IMR-90 (cell line): ENCODE data around the gene LEMD1. TPM values are rescaled to one million over a fixed set of nuclear protein-coding genes. Genes with fewer than 3 reads are reported as not detected.

Experiments used
- ATAC-seq: fragments of 200-7000 bp; cut with Tn5 transposase; 2 replicates; pipeline ENCODE4 v1.9.1; 2020; ENCODE audit warnings: low read depth, mild to moderate bottlenecking, moderate library complexity
- BruUV-seq: library from RNA; stranded (reverse); fragments of 400-500 nt; replicated peaks from 2 replicates; lab custom pipeline; 2021; lab: Mats Ljungman, UMichigan
- CTCF ChIA-PET: fragments of 300-600 bp; formaldehyde crosslinking; extraction: SDS; loops from one replicate; lab custom pipeline; 2021; ENCODE audit warnings: antibody characterized with exemption; lab: Yijun Ruan, JAX
- POLR2A ChIA-PET: fragments of 300-600 bp; sonication (Branson Sonifier 250); formaldehyde crosslinking; loops from one replicate; lab custom pipeline; 2022; ENCODE audit warnings: antibody characterized with exemption; ENCODE audit not compliant: unreplicated experiment; lab: Charles Lee
- DNase-seq: peaks from one replicate; pipeline ENCODE4 v3.0.0; 2013
- H2AFZ ChIP-seq: replicated peaks from 2 replicates; pipeline ENCODE3; 2013; ENCODE audit warnings: low read length, mild to moderate bottlenecking; ENCODE audit not compliant: poor library complexity
- H2AK5ac ChIP-seq: 2 replicates; pipeline ENCODE4 v1.6.1; 2013; ENCODE audit warnings: low read depth, low read length, inconsistent platforms
- H2AK9ac ChIP-seq: replicated peaks from 2 replicates; pipeline ENCODE3; 2013; ENCODE audit warnings: mild to moderate bottlenecking, low read depth, low read length, moderate library complexity; ENCODE audit not compliant: poor library complexity
- H2BK120ac ChIP-seq: 2 replicates; pipeline ENCODE4 v1.6.1; 2013; ENCODE audit warnings: low read depth, low read length, inconsistent platforms
- H2BK15ac ChIP-seq: 3 replicates; pipeline ENCODE4 v1.6.1; 2013; ENCODE audit warnings: low read depth, low read length, inconsistent platforms
- H2BK20ac ChIP-seq: 2 replicates; pipeline ENCODE4 v1.6.1; 2013; ENCODE audit warnings: low read depth, mild to moderate bottlenecking, inconsistent platforms, low read length, moderate library complexity
- H2BK5ac ChIP-seq: 2 replicates; pipeline ENCODE4 v1.6.1; 2013; ENCODE audit warnings: mild to moderate bottlenecking, low read depth, low read length, inconsistent platforms; ENCODE audit not compliant: poor library complexity, severe bottlenecking
- H3K14ac ChIP-seq: replicated peaks from 2 replicates; pipeline ENCODE4 v1.6.1; 2013; ENCODE audit warnings: low read depth, low read length, inconsistent platforms
- H3K18ac ChIP-seq: 2 replicates; pipeline ENCODE4 v1.6.1; 2013; ENCODE audit warnings: low read depth, low read length, control low read depth
- H3K23ac ChIP-seq: 2 replicates; pipeline ENCODE4 v1.6.1; 2013; ENCODE audit warnings: low read depth, low read length, inconsistent platforms
- H3K27ac ChIP-seq: 2 replicates; pipeline ENCODE4 v1.5.1; 2013; ENCODE audit warnings: mild to moderate bottlenecking, control low read depth, low read length; ENCODE audit not compliant: insufficient read depth
- H3K27me3 ChIP-seq: 2 replicates; pipeline ENCODE4 v1.6.1; 2013; ENCODE audit warnings: low read length; ENCODE audit not compliant: control insufficient read depth, insufficient read depth
- H3K36me3 ChIP-seq: 2 replicates; pipeline ENCODE4 v1.6.1; 2013; ENCODE audit warnings: low read length, mixed read lengths; ENCODE audit not compliant: control insufficient read depth, insufficient read depth
- H3K4ac ChIP-seq: 2 replicates; pipeline ENCODE4 v1.6.1; 2013; ENCODE audit warnings: low read depth, low read length, inconsistent platforms
- H3K4me1 ChIP-seq: 2 replicates; pipeline ENCODE4 v1.6.1; 2013; ENCODE audit warnings: low read length, mixed read lengths; ENCODE audit not compliant: control insufficient read depth, insufficient read depth
- H3K4me2 ChIP-seq: 2 replicates; pipeline ENCODE4 v1.6.1; 2013; ENCODE audit warnings: low read depth, mild to moderate bottlenecking, control low read depth, low read length, moderate library complexity
- H3K4me3 ChIP-seq: 2 replicates; pipeline ENCODE4 v1.5.1; 2013; ENCODE audit warnings: low read depth, mild to moderate bottlenecking, control low read depth, low read length, moderate library complexity; ENCODE audit not compliant: insufficient read depth
- H3K56ac ChIP-seq: 2 replicates; pipeline ENCODE4 v1.6.1; 2013; ENCODE audit warnings: low read length, inconsistent platforms; ENCODE audit not compliant: insufficient read depth; ENCODE audit errors: extremely low read depth
- H3K79me1 ChIP-seq, 2 experiments: 2 replicates each; pipeline ENCODE4 v1.6.1; 2013; ENCODE audit warnings: low read length in 2 of 2, inconsistent platforms in 1 of 2, low read depth in 1 of 2
- H3K9ac ChIP-seq: 2 replicates; pipeline ENCODE4 v1.6.1; 2013; ENCODE audit warnings: low read depth, low read length, control low read depth
- H3K9me1 ChIP-seq: 2 replicates; pipeline ENCODE4 v1.6.1; 2013; ENCODE audit warnings: low read length, inconsistent platforms; ENCODE audit not compliant: insufficient read depth
- H3K9me3 ChIP-seq: 2 replicates; pipeline ENCODE4 v1.6.1; 2013; ENCODE audit warnings: low read length; ENCODE audit not compliant: control insufficient read depth, insufficient read depth
- H4K20me1 ChIP-seq: 2 replicates; pipeline ENCODE4 v1.6.1; 2013; ENCODE audit warnings: low read length, inconsistent platforms; ENCODE audit not compliant: insufficient read depth
- H4K5ac ChIP-seq: 2 replicates; pipeline ENCODE4 v1.6.1; 2013; ENCODE audit warnings: mild to moderate bottlenecking, low read depth, low read length, control low read depth
- H4K8ac ChIP-seq, 2 experiments: 2 replicates each; pipeline ENCODE4 v1.6.1; 2013; ENCODE audit warnings: low read depth in 2 of 2, low read length in 2 of 2, control low read depth in 1 of 2, inconsistent platforms in 1 of 2
- H4K91ac ChIP-seq: 2 replicates; pipeline ENCODE4 v1.6.1; 2013; ENCODE audit warnings: low read depth, low read length, inconsistent platforms; ENCODE audit not compliant: insufficient read depth
- CEBPB ChIP-seq: IDR thresholded peaks from 2 replicates; pipeline ENCODE4 v1.6.1; 2012; ENCODE audit warnings: low read depth, low read length, improper control_type of control experiment
- ELK1 ChIP-seq: fragments of 150-350 bp; IDR thresholded peaks from 2 replicates; pipeline ENCODE4 v1.6.1; 2016; ENCODE audit warnings: low read depth, mild to moderate bottlenecking, low read length, moderate library complexity, borderline replicate concordance
- MAZ ChIP-seq: IDR thresholded peaks from 2 replicates; pipeline ENCODE4 v1.6.1; 2012; ENCODE audit warnings: low read depth, mild to moderate bottlenecking, low read length, improper control_type of control experiment, moderate library complexity, borderline replicate concordance
- NFE2L2 ChIP-seq: fragments of 150-350 bp; IDR thresholded peaks from 2 replicates; pipeline ENCODE4 v1.6.1; 2016; ENCODE audit warnings: low read depth, mild to moderate bottlenecking, low read length
- SMC3 ChIP-seq: fragments of 150-350 bp; IDR thresholded peaks from 2 replicates; pipeline ENCODE4 v1.6.1; 2016; ENCODE audit warnings: low read depth, mild to moderate bottlenecking, antibody characterized with exemption, low read length, moderate library complexity
- USF2 ChIP-seq: fragments of 150-350 bp; IDR thresholded peaks from 2 replicates; pipeline ENCODE4 v1.6.1; 2017; ENCODE audit warnings: mild to moderate bottlenecking, antibody characterized with exemption, low read length, low read depth
- WGBS, 2 experiments: methylation state at CpG; one replicate each; pipeline versions ENCODE4 v1.1.5 to v1.1.7; 2013; ENCODE audit warnings: missing lambda C conversion rate in 2 of 2; ENCODE audit not compliant: insufficient read length in 1 of 2; ENCODE audit errors: extremely low coverage in 2 of 2; 5-methylcytosine and 5-hydroxymethylcytosine counted together
- dilution Hi-C: fragments of 300-500 bp; cut with HindIII; formaldehyde crosslinking; loops from one replicate; pipeline ENCODE4 v1.14.3; 2018; ENCODE audit warnings: low sequenced_read_pairs; ENCODE audit not compliant: unreplicated experiment
- in situ Hi-C: fragments of 300-500 bp; cut with MboI; formaldehyde crosslinking; loops from 3 replicates; pipeline ENCODE4 v1.14.3; 2019; ENCODE audit warnings: low sequenced_read_pairs, inconsistent platforms, mixed read lengths
- intact Hi-C: fragments of 100-400 bp; cut with micrococcal nuclease; formaldehyde crosslinking; loops from 2 replicates; pipeline ENCODE4 v1.10.0; 2022
- polyA plus RNA-seq, 3 experiments: library from polyadenylated mRNA; depleted of rRNA; stranded (reverse); fragments of >200 nt; gene quantifications; 2 replicates each; pipeline ENCODE4 v1.2.3, GENCODE V29; 2012; ENCODE audit warnings: low replicate concordance in 1 of 3
- total RNA-seq: library from RNA; depleted of rRNA; stranded (reverse); fragments of >200 nt; gene quantifications from 2 replicates; pipeline ENCODE4 v1.2.3, GENCODE V29; 2012

Gene LEMD1
- total and polyA plus RNA-seq, 2 of the 4 experiments (the other 2 are of a cell fraction), result not detected

- DNase-seq (no peak), ATAC-seq (no peak)
- Histone ChIP-seq H3K4me2 (no peak overlapping the region), H3K56ac (no peak overlapping the region), H3K9me3 (0 out of 2 replicates have a peak, but pooled peaks cover 2% of the 10 kb centered on the region), H2AFZ (no peak overlapping the region), H3K4ac (no peak overlapping the region), H2AK9ac (no peak overlapping the region), H3K18ac (no peak overlapping the region), H3K23ac (no peak overlapping the region), H3K4me1 (no peaks in the 10 kb centered on the region; the same call in 1 of the 2 replicates), H3K79me1 (no peaks in the 10 kb centered on the region), H2BK120ac (no peak overlapping the region), H4K91ac (no peak overlapping the region), H3K9ac (no peak overlapping the region), H4K8ac (no peak overlapping the region), H3K4me3 (no peak overlapping the region), H3K27me3 (peaks cover 62% of the 10 kb centered on the region), H3K27ac (no peak overlapping the region), H2BK5ac (no peak overlapping the region), H4K5ac (no peak overlapping the region), H2BK20ac (no peak overlapping the region), H3K9me1 (no peaks in the 10 kb centered on the region; the same call in 1 of the 2 replicates), H2BK15ac (no peak overlapping the region), H3K14ac (no peak overlapping the region), H3K36me3 (no peaks in the 10 kb centered on the region), H4K20me1 (no peaks in the 10 kb centered on the region), H2AK5ac (no peak overlapping the region)
- in situ Hi-C loops (no loop called here), dilution Hi-C loops (no loop called here), intact Hi-C loops (no loop called here)
- CTCF ChIA-PET, result no interaction called here
- BruUV-seq, result no TSS peak
- TF ChIP-seq MAZ, result no peak
- no peak for TF ChIP-seq CEBPB
- no peak for TF ChIP-seq SMC3
- TF ChIP-seq NFE2L2, result no peak
- TF ChIP-seq USF2, result no peak
- no peak for TF ChIP-seq ELK1
- 0% methylated on average over 1 of the region's 4 CpGs; no CpG with 5 or more reads in 1 of the 2 experiments for WGBS, 2 experiments
- POLR2A ChIA-PET, result no interaction called here
These were observed 28.6 kb upstream of the LEMD1 start for GRCh38 chr1:205450448-205450847.
